Breast epithelium (tissue), 4 donors: ENCODE measurements around the gene ITPRID2. TPM values are rescaled to one million over a fixed set of nuclear protein-coding genes. Genes with fewer than 3 reads are reported as not detected.

Source experiments
- DNase-seq, 2 donors: peaks; one replicate each; pipeline ENCODE4 v3.0.0-alpha.2; 2019; ENCODE audit warnings: low spot score in 2 of 2
- H3K27ac ChIP-seq, 2 donors: fragments of 200-600 bp; sonication (generic) in 1 of 2; one replicate each; pipeline ENCODE4 v1.5.1; 2016 to 2019; ENCODE audit warnings: mild to moderate bottlenecking in 1 of 2
- H3K27me3 ChIP-seq, 2 donors: fragments of 200-600 bp; sonication (generic) in 1 of 2; one replicate each; pipeline versions ENCODE4 v1.5.1 to v1.6.0; 2017 to 2019; ENCODE audit warnings: control low read depth in 1 of 2, mild to moderate bottlenecking in 1 of 2
- H3K36me3 ChIP-seq: fragments of 200-600 bp; one replicate; pipeline ENCODE4 v1.5.1; 2019
- H3K4me1 ChIP-seq, 2 donors: fragments of 200-600 bp; sonication (generic); one replicate each; pipeline ENCODE4 v1.5.1; 2016 to 2019; ENCODE audit warnings: control low read depth in 1 of 2
- H3K4me3 ChIP-seq, 3 donors: fragments of 200-600 bp; sonication (generic); 1 replicate in 2 of 3; 2 replicates in 1 of 3; pipeline ENCODE4 v1.5.1; 2016 to 2019; ENCODE audit warnings: mild to moderate bottlenecking in 3 of 3, moderate library complexity in 2 of 3
- H3K9me3 ChIP-seq, 2 donors: fragments of 200-600 bp; sonication (generic) in 1 of 2; one replicate each; pipeline ENCODE4 v1.5.1; 2016 to 2019; ENCODE audit warnings: control low read depth in 1 of 2
- CTCF ChIP-seq, 3 donors: fragments of 450-650 bp; IDR thresholded peaks; one replicate each; pipeline ENCODE4 v1.5.1; 2016 to 2017; ENCODE audit warnings: antibody characterized with exemption in 3 of 3, mild to moderate bottlenecking in 3 of 3, moderate library complexity in 3 of 3
- POLR2A ChIP-seq: fragments of 450-650 bp; IDR thresholded peaks from one replicate; pipeline ENCODE4 v1.6.1; 2016; ENCODE audit warnings: antibody characterized with exemption, mild to moderate bottlenecking, moderate library complexity
- POLR2AphosphoS5 ChIP-seq, 3 donors: sonication (generic); formaldehyde crosslinking; IDR thresholded peaks; one replicate each; pipeline ENCODE4 v1.6.1; 2017; ENCODE audit warnings: antibody characterized with exemption in 3 of 3
- intact Hi-C: fragments of 100-400 bp; cut with DNase I; formaldehyde crosslinking; loops from one replicate; pipeline ENCODE4 v1.15.1; 2023; ENCODE audit warnings: low total_unique reads
- total RNA-seq, 3 donors: library from RNA; depleted of rRNA; stranded (reverse); fragments of >200 nt; gene quantifications; one replicate each; pipeline ENCODE4 v1.1.0, GENCODE V29; 2016

ITPRID2 gene
- total RNA-seq, 3 donors from 2014 or later = 67.2 to 170 (median 98.9) TPM

- no peaks in the 10 kb centered on the region for H3K4me1 ChIP-seq
- no peak for DNase-seq
- H3K27me3 ChIP-seq = no peaks in the 10 kb centered on the region
- no peaks in the 10 kb centered on the region for H3K9me3 ChIP-seq
- no peak for TF ChIP-seq CTCF (IDR thresholded peaks at IDR 0.05)
- TF ChIP-seq POLR2AphosphoS5 (IDR thresholded peaks at IDR 0.05) = no peak
- TF ChIP-seq POLR2A = no peak
- no peaks in the 10 kb centered on the region for H3K36me3 ChIP-seq
- no peak overlapping the region for H3K27ac ChIP-seq
- intact Hi-C loops = no loop called here
- no peak overlapping the region for H3K4me3 ChIP-seq
These were observed 13.1 kb upstream of the ITPRID2 start for GRCh38 chr2:181878448-181878847.

GRCh38 chr2:181879295-181879694 is 12.2 kb upstream of the ITPRID2 start:
- intact Hi-C loops = no loop called here

GRCh38 chr2:181882246-181883020 is 9.1 kb upstream of the ITPRID2 start:
- Histone ChIP-seq H3K27ac (no peak overlapping the region), H3K9me3 (no peaks in the 10 kb centered on the region), H3K4me1 (no peaks in the 10 kb centered on the region), H3K4me3 (no peak overlapping the region), H3K36me3 (no peaks in the 10 kb centered on the region), H3K27me3 (no peaks in the 10 kb centered on the region)
- DNase-seq = no peak
- intact Hi-C loops = no loop called here
- TF ChIP-seq POLR2AphosphoS5 (IDR thresholded peaks at IDR 0.05) (no peak), POLR2A (no peak)

More at GRCh38 chr2:181879295-181879694, 12.2 kb upstream of the ITPRID2 start:
- TF ChIP-seq CTCF (IDR thresholded peaks at IDR 0.05) = no peak
- TF ChIP-seq POLR2AphosphoS5 (IDR thresholded peaks at IDR 0.05) = no peak
- TF ChIP-seq POLR2A = no peak
- H3K4me1 ChIP-seq = no peaks in the 10 kb centered on the region
- H3K27me3 ChIP-seq = no peaks in the 10 kb centered on the region
- no peak overlapping the region for H3K4me3 ChIP-seq
- DNase-seq = no peak
- H3K9me3 ChIP-seq = no peaks in the 10 kb centered on the region
- H3K27ac ChIP-seq = no peak overlapping the region
- no peaks in the 10 kb centered on the region for H3K36me3 ChIP-seq

GRCh38 chr2:181884601-181885000 is 6.9 kb upstream of the ITPRID2 start:
- H3K4me1 ChIP-seq = no peaks in the 10 kb centered on the region
- H3K36me3 ChIP-seq = no peaks in the 10 kb centered on the region
- H3K27ac ChIP-seq = no peak overlapping the region
- no peak overlapping the region for H3K4me3 ChIP-seq
- TF ChIP-seq POLR2A = no peak
- TF ChIP-seq POLR2AphosphoS5 (IDR thresholded peaks at IDR 0.05) = no peak
- TF ChIP-seq CTCF (IDR thresholded peaks at IDR 0.05) = no peak
- intact Hi-C loops = no loop called here
- H3K27me3 ChIP-seq = no peaks in the 10 kb centered on the region
- DNase-seq = no peak
- no peaks in the 10 kb centered on the region for H3K9me3 ChIP-seq

- no peaks in the 10 kb centered on the region for H3K36me3 ChIP-seq
- H3K27ac ChIP-seq = no peak overlapping the region
- no peak for TF ChIP-seq POLR2A
- TF ChIP-seq CTCF (IDR thresholded peaks at IDR 0.05) = no peak
- TF ChIP-seq POLR2AphosphoS5 (IDR thresholded peaks at IDR 0.05) = no peak
These were observed 6.4 kb upstream of the ITPRID2 start for GRCh38 chr2:181885096-181885495.

More at GRCh38 chr2:181885096-181885495, 6.4 kb upstream of the ITPRID2 start:
- Histone ChIP-seq H3K27me3 (no peaks in the 10 kb centered on the region), H3K9me3 (no peaks in the 10 kb centered on the region), H3K4me1 (no peaks in the 10 kb centered on the region), H3K4me3 (no peak overlapping the region)
- intact Hi-C loops = no loop called here
- DNase-seq = no peak
